NT2/D1 (cell line): ENCODE measurements around the gene NOX5.

Experiments
- SUZ12 ChIP-seq: IDR thresholded peaks from 2 replicates; pipeline ENCODE4 v1.6.1; 2011; ENCODE audit not compliant: insufficient read length, insufficient read depth; ENCODE audit errors: extremely low read depth
- YY1 ChIP-seq: IDR thresholded peaks from 2 replicates; pipeline ENCODE4 v1.6.1; 2011; ENCODE audit not compliant: insufficient read length, insufficient read depth

DNA sequence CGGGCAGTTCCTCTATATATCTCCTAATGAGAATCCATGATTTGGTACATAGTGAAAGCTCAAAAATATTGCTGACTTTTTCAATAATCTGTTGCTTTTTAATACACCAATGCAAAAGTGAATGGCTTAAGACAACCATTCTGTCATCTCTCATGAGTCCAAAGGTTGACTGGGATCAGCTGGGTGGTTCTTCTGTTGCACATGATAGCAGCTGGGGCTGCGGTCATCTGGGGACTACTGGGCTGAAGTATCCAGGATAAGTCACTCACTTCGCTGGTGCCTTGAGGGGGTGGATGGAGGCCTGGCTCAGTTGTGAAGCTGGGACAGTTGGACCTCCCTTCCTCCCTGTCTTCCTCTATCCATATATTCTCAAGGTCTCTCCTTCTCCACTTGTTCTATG is 53.7 kb downstream of the NOX5 start:
- TF ChIP-seq YY1 = no peak
- TF ChIP-seq SUZ12 = no peak
